Measurements from ENCODE around the gene RIPPLY3.

RIPPLY3 gene, protein sequence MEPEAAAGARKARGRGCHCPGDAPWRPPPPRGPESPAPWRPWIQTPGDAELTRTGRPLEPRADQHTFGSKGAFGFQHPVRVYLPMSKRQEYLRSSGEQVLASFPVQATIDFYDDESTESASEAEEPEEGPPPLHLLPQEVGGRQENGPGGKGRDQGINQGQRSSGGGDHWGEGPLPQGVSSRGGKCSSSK

DNA sequence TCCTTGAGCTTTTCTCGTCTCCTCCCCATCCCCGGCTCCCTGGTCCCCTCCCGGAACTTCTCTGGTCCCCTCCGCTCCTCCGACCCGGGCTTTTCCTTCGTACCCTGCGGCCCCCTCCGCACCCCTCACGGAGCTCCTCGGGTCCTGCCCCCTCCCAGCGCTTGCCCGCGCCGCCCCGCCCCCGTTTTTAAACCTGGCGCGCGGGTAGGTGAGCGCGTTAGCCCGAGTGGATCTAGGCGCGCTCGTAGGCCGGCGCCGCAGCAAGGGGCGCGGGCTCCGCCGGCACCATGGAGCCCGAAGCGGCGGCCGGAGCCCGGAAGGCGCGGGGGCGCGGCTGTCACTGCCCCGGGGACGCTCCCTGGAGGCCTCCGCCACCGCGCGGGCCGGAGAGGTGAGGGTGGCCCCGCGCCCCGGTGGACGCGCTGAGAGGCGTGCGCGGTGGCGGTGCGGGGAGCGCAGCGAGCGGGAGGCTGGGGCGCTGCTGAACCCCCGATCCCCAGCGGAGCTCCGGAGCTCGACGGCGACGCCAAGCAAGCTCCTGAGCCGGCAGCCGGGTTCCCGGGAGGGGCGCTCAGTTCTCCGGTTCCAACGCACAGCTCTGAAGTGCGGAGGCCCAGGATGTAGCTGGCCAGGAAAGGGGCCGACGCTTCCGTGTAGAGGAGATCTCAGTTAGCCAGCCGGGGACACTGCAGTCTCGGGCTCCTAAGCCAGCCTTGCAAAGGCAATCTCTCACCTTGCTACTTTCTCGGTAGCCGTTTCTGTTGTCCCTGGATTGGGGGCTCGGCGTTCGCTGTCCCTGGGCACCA, at the start of gene RIPPLY3:
RIPPLY3 (plus strand) TSS at position 217 of the 806 bp plus-strand sequence; CDS start at position 288, 71 bp downstream.
- in situ Hi-C loops (cut with HindIII; ENCODE audit: low pct_unique_long_range_greater_than_20kb, low sequenced_read_pairs) = no loop called here
- peak; percentile 51 to 55 for DNase-seq (ENCODE audit: low read depth in 1 of 2, low spot score in 1 of 2)

DNA sequence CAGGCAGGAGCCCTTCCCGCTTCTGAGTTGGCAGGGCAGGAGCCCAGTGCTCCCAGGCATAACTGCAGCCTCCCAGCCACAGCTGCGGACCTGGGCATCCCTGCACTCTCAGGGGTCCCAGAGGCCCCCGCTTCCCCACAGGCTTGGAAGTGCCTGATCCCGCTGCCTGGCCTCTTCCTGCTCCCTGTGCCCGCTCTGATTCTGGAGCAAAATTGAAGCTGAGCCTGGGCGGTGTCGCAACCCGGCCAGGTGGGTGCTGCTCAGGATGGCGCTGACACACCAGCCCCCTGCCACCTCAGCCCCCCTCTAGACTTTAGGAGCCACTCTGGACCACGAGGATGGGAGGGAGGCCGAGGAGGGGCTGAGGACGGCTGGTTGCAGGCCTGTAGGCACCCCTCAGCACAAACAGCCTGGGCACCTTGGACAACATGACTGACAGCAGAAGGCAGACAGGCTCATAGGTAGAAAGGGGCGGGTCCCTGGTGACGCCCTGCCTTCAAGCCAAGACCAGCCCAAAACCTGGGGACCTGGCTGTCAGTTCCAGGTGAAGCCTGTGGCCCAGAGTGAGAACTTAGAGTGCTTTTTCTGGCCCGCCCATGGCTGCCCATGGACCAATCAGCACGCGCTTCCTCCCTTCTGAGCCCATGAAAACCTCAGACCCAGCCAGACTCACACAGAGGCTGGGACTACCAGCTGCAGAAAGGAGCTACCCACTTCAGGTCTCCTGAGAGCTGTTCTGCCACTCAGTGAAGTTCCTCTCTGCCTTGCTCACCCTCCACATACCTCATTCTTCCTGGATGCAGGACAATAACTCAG, 47.3 kb upstream of the RIPPLY3 start:
- in situ Hi-C loops (cut with HindIII; ENCODE audit: low pct_unique_long_range_greater_than_20kb, low sequenced_read_pairs) = no loop called here
- no peak for TF ChIP-seq JUND (IDR thresholded peaks at IDR 0.05; ENCODE audit: low read depth)
- peak in 1 of 2 experiments; percentile 18 for DNase-seq (ENCODE audit: low read depth in 1 of 2, low spot score in 1 of 2)

More for the DNA sequence above, at the start of gene RIPPLY3:
- TF ChIP-seq JUND (IDR thresholded peaks at IDR 0.05; ENCODE audit: low read depth) = no peak

DNA sequence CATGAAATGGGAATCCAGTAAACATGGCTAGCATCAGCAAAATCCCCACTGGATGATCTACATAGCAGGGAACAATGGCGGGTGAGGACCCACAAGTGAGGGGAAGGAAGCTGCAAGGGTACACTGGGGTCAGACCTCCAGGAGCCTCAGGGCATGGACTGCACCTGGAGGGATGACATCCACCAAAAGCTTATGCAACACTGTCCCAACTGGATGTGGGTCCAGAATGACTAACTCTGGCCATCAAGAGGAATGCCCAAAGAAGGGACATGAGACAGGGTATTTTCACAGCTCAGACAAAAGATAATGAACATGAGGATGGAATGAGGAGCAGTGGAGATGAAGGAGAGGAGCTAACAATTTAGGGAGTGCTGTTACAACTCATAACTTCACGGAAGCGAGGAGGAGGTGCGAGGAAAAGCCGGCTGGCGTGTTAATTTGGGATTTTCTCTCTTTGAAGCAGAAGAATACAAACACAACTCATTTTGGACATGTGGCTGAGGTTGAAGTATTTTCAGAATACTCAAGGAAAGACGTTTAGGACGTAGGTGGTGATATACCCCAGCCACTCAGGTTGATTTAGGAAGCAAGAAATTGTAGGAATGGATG, 45.7 kb upstream of the RIPPLY3 start:
- in situ Hi-C loops (cut with HindIII; ENCODE audit: low pct_unique_long_range_greater_than_20kb, low sequenced_read_pairs) = no loop called here

DNA sequence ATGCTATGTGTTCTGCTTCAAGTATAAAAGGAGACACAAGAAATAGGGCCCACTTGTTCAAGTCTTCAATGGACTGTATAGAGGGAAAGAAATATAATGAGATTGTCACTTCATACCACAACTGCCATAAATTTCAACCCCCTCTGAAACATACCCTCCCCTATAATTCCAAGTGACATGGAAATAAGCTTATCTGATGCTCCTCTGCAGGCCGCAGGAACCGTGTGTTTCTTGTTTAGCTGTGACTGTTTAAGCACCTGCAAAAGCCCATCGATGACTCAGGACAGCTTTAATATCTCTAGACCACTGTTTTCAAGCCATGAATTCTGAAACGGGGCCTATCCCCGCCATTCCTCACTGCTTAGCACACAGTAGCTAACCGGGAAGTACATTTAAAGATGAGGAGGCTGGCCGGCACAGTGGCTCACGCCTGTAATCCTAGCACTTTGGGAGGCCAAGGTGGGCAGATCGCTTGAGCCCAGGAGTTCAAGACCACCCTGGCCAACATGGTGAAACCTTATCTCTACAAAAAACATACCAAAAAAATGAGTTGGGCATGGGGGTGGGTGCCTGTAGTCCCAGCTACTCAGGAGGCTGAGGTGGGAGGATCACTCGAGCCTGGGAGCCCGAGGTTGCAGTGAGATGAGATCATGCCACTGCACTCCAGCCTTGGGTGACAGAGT, 44.3 kb upstream of the RIPPLY3 start:
- TF ChIP-seq JUND (IDR thresholded peaks at IDR 0.05; ENCODE audit: low read depth) = no peak
- in situ Hi-C loops (cut with HindIII; ENCODE audit: low pct_unique_long_range_greater_than_20kb, low sequenced_read_pairs) = no loop called here
- no peak for DNase-seq (ENCODE audit: low read depth in 1 of 2, low spot score in 1 of 2)

More for the DNA sequence above, 45.7 kb upstream of the RIPPLY3 start:
- DNase-seq (ENCODE audit: low read depth in 1 of 2, low spot score in 1 of 2) = no peak
- no peak for TF ChIP-seq JUND (IDR thresholded peaks at IDR 0.05; ENCODE audit: low read depth)

DNA sequence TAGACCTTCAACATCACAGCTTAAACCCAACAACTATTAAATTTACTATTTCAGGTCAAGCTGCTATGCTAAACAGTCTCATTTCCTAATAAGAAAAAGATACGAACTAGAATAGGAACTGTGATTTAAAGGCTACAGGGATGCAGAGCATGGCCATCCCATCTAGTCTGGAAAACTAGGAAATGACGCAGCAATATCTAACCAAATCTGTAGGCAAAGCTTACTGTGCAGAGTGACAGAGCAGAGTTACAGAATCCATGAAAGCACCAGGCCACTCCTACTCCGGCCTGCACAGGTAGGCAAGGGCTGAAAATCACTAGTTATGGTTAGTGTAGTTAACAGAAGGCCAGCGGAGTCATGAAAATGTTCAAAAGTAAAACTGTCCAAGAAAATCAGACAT, 42.1 kb upstream of the RIPPLY3 start:
- DNase-seq (ENCODE audit: low read depth in 1 of 2, low spot score in 1 of 2) = no peak
- TF ChIP-seq JUND (IDR thresholded peaks at IDR 0.05; ENCODE audit: low read depth) = no peak
- in situ Hi-C loops (cut with HindIII; ENCODE audit: low pct_unique_long_range_greater_than_20kb, low sequenced_read_pairs) = no loop called here

DNA sequence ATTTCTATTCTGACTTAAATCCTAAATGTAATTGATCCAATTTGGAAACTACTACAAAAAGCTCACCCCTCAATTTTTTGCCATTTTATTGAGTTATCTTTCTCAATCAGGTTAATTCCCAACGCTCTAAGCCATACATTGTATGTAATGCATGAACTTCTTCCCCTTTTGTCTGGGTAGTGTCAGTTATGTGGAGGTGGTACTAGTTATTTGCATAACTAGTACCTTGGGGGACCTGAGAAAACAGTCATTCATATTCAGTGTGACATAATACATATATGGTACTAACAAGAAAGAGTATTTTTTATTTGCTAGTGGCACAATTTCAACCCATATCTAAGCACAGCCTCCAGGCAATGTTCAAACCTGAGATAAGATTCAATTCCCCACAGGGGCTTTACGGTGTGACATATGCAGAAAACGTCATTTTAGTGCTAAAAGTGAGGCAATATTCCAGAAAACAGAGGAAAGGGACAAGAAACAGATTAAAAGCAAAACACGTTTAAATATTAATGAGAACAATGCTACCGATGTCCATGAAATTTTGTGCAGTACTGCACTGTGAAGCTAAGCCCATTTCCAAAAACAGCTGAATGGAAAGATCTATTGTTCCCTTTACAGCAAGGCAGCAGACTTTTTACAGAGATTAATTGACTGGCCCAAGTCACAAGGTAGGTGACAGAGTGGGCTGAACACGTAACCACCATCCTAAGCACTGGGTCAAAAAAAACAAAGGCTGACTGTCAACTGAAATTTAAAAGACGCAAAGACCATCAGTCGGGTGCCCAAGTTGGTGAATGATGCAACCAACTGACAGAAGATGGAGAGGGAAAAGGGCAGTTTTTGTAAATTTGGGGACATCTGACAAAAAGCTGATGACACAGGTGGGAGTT, 41.4 kb upstream of the RIPPLY3 start:
- TF ChIP-seq JUND (IDR thresholded peaks at IDR 0.05; ENCODE audit: low read depth) = no peak
- DNase-seq (ENCODE audit: low read depth in 1 of 2, low spot score in 1 of 2) = peak in 1 of 2 experiments; percentile 4
- in situ Hi-C loops (cut with HindIII; ENCODE audit: low pct_unique_long_range_greater_than_20kb, low sequenced_read_pairs) = no loop called here

DNA sequence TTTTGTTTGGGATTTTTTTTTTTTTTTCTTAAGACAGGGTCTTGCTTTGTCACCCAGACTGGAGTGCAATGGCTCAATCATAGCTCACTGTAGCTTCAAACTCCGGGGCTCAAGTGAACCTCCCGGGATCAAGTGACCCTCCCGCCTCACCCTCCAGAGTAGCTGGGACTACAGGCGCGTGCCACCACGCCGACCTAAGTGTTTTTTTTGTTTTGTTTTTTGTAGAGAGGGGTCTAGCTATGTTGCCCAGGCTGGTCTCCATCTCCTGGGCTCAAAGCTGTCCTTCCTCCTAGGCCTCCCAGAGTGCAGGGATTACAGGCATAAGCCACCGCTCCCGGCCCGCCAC, 40.8 kb upstream of the RIPPLY3 start:
- DNase-seq (ENCODE audit: low read depth in 1 of 2, low spot score in 1 of 2) = no peak
- in situ Hi-C loops (cut with HindIII; ENCODE audit: low pct_unique_long_range_greater_than_20kb, low sequenced_read_pairs) = no loop called here
- no peak for TF ChIP-seq JUND (IDR thresholded peaks at IDR 0.05; ENCODE audit: low read depth)

DNA sequence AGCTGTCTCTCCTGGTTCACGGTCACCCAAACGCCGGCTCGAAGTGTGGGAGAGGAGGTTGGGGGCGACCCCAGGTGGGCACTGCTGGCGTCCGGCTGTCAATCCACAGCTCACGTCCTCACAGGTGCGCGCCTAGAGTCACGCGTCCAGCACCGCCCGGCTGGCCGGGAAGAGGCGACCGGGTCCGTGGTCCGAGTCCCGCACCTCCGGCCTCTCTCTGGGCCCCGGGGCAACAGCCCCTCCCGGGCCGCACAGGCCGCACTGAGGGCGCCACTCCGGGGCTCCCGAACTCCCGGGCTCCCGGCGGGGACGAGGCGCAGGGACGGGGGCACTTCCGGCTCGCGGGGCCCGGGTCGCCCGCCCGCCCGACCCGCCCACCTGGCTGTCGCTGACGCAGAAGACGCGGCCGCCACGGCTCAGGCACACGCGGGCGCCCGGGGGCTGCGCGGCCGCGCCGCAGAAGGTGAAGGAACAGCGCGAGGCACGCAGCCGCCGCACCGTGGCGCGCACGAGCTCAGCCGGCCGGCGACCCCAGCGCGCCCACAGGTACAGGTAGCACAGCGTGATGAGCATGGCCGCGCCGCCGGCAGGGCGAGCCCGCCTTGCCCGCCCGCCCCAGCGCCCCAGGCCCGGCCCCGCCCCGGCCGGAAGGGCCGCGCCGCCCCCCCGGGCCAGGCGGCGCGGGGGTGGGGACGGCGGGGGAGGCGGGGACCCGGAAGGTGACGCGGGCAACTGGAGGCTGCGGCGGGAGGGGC, 40.3 kb upstream of the RIPPLY3 start, which contains the start of gene HLCS:
HLCS (minus strand) TSS at position 604 of the 755 bp plus-strand sequence; CDS start at position 573, 31 bp downstream.
- in situ Hi-C loops (cut with HindIII; ENCODE audit: low pct_unique_long_range_greater_than_20kb, low sequenced_read_pairs) = no loop called here
- peak; percentile 44 to 86 for DNase-seq (ENCODE audit: low read depth in 1 of 2, low spot score in 1 of 2)
- TF ChIP-seq JUND (IDR thresholded peaks at IDR 0.05; ENCODE audit: low read depth) = no peak

DNA sequence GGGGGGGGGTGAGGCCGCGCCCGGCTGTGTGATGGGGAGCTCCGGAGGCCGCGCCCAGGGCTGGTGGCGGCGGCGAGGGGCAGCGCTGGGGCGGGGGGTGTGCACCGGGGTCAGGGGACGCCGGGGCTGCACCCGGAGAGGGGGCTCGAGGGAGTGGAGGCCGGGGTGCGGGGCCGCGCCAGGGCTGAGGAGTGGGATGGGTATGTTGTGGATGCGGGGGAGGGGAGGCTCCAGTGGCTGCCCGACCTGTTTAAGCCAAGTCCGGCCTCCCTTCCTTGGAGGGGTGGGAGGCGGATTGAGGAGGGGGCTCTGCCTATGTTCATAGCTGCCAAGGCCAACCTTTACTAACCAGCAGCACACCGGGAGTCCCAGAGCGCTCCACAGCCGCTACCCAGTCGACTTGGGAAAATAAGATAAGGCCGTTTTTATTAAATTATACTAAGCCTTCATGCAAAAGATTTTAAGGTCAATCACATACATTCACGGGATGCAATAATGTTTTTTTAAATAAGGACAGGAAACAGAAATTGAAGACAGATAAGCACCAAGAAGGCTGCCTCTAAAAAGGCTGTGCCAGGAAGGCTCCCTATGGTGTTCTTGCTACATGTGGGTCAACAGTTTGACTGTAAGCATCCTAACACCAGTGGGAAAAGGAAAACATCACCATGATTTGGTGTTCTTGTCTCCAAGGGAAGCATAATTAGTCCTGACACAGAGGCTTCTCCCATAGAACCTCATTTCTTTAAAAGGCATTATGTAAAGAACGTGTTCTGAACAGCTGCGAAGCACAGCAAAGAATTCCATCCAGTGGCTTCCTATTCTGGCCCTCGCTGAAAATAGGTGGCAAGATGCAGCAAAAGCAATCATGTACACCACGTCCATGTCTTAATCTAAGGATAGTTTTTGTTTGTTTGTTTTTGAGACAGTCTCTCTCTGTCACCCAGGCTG, 39.4 kb upstream of the RIPPLY3 start:
- DNase-seq (ENCODE audit: low read depth in 1 of 2, low spot score in 1 of 2) = peak in 1 of 2 experiments; percentile 7
- in situ Hi-C loops (cut with HindIII; ENCODE audit: low pct_unique_long_range_greater_than_20kb, low sequenced_read_pairs) = no loop called here
- TF ChIP-seq JUND (IDR thresholded peaks at IDR 0.05; ENCODE audit: low read depth) = no peak

All from T47D (cell line).